NK-92 (cell line): ENCODE results near the gene PLG.
"Not testable (repeated sequence)": the region's sequence is repeated elsewhere in the genome, so short reads cannot be mapped to it uniquely, and the experiment has no call there.

ENCODE experiments used
- DNase-seq: peaks from one replicate; lab custom pipeline; 2025; ENCODE audit not compliant: unreplicated experiment; lab: John Stamatoyannopoulos, UW

PLG gene

GRCh38 chr6:160697826-160698225 is 4.2 kb upstream of the PLG start:
- no peak for DNase-seq

GRCh38 chr6:160704688-160705087 is 2.6 kb downstream of the PLG start:
- DNase-seq: not testable (repeated sequence)

GRCh38 chr6:160708993-160709392 is 6.9 kb downstream of the PLG start:
- DNase-seq: not testable (repeated sequence)

GRCh38 chr6:160714731-160715316 is 12.8 kb downstream of the PLG start:
- DNase-seq: no peak

DNA sequence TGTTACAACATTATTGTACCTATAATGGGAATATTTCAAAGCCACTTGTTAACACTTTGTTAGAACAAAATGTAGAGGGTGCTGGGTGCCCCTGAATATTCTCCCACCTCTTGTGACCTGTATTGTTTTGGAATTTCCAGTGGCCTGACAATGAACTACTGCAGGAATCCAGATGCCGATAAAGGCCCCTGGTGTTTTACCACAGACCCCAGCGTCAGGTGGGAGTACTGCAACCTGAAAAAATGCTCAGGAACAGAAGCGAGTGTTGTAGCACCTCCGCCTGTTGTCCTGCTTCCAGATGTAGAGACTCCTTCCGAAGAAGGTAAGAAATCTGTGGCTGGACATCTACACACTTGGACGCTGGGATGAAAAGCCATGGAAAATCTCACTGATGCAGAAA is 28.9 kb downstream of the PLG start:
- DNase-seq: no peak

GRCh38 chr6:160733050-160733646 is 31.1 kb downstream of the PLG start:
- no peak for DNase-seq

- DNase-seq: no peak
Measured at GRCh38 chr6:160734627-160735026, 32.6 kb downstream of the PLG start.

DNA sequence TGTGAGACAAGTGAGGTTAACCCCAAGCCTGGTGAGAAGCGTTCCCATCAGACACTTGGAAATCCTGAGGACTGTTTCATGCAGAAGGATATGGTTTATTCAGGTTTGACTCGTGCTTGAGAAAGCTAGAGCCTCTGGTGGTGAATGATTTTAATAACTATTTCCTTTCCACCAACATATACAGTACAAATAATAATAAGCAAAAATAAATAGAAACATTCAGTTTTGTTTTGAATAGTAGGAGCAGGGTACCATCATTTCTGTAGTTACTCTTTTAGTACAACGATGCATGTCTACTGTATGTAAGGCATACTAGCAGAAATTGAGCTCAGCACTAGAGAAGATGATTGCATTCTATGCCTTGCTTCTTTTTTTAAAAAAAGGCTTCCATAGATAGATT is 33.5 kb downstream of the PLG start:
- no peak for DNase-seq

GRCh38 chr6:160737934-160738333 is 35.9 kb downstream of the PLG start:
- no peak for DNase-seq

GRCh38 chr6:160739955-160740354 is 37.9 kb downstream of the PLG start:
- no peak for DNase-seq

- not testable (repeated sequence) for DNase-seq
Measured at GRCh38 chr6:160741012-160741411, 39.0 kb downstream of the PLG start.

- no peak for DNase-seq
Measured at GRCh38 chr6:160742090-160742489, 40.0 kb downstream of the PLG start.

GRCh38 chr6:160750276-160750689 is 48.2 kb downstream of the PLG start:
- DNase-seq: no peak

- DNase-seq: not testable (repeated sequence)
Measured at GRCh38 chr6:160753211-160753610, 51.2 kb downstream of the PLG start.

DNA sequence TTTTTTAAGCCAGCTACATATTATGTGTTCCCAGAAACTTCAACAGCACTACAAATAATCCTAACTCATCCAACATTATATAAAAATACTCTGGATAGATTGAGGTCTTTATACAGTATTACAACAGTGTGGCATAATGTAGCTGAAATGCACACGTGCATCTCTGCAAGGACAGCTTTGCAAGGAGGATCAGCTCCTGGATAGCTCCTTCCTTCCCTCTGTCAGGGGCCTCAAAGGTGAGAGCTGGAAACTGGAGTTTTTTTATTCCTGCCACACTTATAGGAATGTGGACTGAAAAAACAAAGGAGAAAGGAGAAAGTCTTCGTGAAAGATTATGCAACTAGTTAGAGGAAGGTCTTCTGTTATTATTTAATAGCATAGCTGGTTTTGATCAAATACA is 53.1 kb downstream of the PLG start:
- no peak for DNase-seq

GRCh38 chr6:160756021-160756420 is 54.0 kb downstream of the PLG start:
- no peak for DNase-seq

DNA sequence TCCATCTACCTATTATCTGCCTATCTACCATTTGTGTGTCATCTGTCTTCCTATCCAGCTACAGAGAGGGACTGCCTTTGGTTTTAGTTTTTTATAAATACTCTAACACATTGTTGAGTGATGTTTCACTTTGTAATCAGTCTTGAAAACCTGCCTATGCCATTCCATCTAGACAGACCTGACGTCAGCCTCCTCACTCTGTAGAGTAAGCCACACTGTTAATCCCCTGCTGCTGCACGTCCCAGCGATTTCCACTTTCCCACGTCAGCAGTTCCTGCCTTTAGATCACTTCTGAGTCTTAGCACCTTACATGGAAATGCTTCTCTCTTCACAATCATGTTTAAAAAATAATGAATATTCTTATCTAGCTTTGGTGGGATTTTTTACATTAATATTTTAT is 54.8 kb downstream of the PLG start:
- DNase-seq: no peak

- no peak for DNase-seq
Measured at GRCh38 chr6:160764847-160765246, 62.8 kb downstream of the PLG start.

- DNase-seq: no peak
Measured at GRCh38 chr6:160765412-160765811, 63.4 kb downstream of the PLG start.

GRCh38 chr6:160766657-160766988 is 64.6 kb downstream of the PLG start:
- no peak for DNase-seq

DNA sequence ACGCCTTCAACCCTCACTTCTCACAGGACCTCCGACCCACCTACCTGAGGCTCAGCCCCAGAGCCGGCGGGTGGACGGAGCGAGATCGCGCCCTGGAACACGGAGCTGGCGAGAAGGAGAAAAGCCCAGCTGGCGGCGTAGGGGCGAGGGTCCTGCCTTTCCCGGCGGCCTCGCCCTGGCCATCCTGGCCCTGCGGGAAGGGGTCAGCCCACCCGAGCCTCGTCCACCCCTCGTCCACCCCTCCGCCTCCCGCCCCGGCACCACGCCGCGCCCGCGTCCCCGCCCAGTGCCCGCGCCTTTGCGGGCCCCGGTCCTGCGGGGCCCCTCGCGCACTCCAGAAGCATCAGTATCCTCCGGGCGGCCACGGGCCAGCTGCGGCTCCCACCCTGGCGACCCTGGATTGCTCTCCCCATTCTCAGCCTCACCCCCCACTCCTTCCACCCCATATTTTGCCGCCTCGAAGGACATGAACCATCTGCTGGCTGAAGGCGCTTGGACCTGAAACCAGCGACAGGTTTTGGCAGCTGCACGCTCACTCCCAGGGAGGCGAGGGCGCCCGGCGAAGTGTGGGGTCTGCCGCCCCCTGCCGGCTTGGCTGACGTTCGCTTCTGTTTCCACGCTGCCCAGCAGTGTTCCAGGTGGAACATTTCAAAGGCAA is 65.1 kb downstream of the PLG start:
- no peak for DNase-seq

DNA sequence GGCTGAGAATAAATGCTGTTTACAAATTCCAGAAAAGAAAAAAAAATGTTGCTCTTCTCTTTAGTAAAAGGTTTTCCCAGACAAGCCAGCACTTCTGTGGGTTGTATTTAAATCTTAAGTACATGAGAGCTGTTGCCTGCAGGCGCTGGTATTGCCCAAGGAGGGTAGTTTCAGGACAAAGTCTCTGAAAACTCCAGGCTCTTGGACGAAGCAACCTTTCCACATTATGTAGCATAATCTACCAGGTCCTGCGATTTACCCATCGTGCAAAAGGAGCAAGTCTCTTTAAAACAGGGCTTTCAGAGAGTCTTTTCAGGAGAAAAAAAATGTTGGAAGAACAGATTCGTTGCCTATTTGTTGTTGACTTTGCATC is 65.6 kb downstream of the PLG start:
- no peak for DNase-seq

GRCh38 chr6:160768101-160768500 is 66.1 kb downstream of the PLG start:
- no peak for DNase-seq
